Naive thymus-derived CD8-positive, alpha-beta T cell (primary cell): ENCODE measurements around the gene FSIP1. TPM values are rescaled to one million over a fixed set of nuclear protein-coding genes. Genes with fewer than 3 reads are reported as not detected.

ENCODE experiments used
- ATAC-seq, 2 donors: fragments of 150-1000 bp; cut with Tn5 transposase in 1 of 2; sonication (Bioruptor Pico), chemical (Tn5 transposase) in 1 of 2; 1 replicate in 1 of 2; 2 replicates in 1 of 2; pipeline ENCODE4 v1.10.0; 2021; ENCODE audit warnings: mild to moderate bottlenecking in 2 of 2, moderate library complexity in 2 of 2
- POLR2A ChIA-PET: fragments of 350-600 bp; sonication (Branson Sonifier 250); formaldehyde crosslinking; loops from one replicate; lab custom pipeline; 2021; ENCODE audit warnings: antibody characterized with exemption; lab: Charles Lee
- DNase-seq, 10 donors: peaks; one replicate each; pipeline versions ENCODE4 v3.0.0 to v3.0.0-alpha.2; 2020 to 2022
- H3K27ac Mint-ChIP-seq, 10 donors: one replicate each; pipeline ENCODE4 v1.8.0; 2020 to 2022; ENCODE audit warnings: mild to moderate bottlenecking in 10 of 10, mixed read lengths in 10 of 10, moderate library complexity in 4 of 10, inconsistent platforms in 1 of 10
- H3K27me3 Mint-ChIP-seq, 5 donors: one replicate each; pipeline ENCODE4 v1.8.0; 2021 to 2022; ENCODE audit warnings: mixed read lengths in 5 of 5
- H3K36me3 Mint-ChIP-seq, 3 donors: one replicate each; pipeline ENCODE4 v1.8.0; 2020 to 2022; ENCODE audit warnings: mixed read lengths in 3 of 3, mild to moderate bottlenecking in 2 of 3, inconsistent platforms in 1 of 3
- H3K4me1 Mint-ChIP-seq, 4 donors: one replicate each; pipeline ENCODE4 v1.8.0; 2021 to 2022; ENCODE audit warnings: mixed read lengths in 4 of 4
- H3K4me3 Mint-ChIP-seq, 10 donors: one replicate each; pipeline ENCODE4 v1.8.0; 2020 to 2022; ENCODE audit warnings: mild to moderate bottlenecking in 10 of 10, mixed read lengths in 10 of 10, moderate library complexity in 6 of 10, inconsistent platforms in 1 of 10
- H3K9me3 Mint-ChIP-seq, 9 donors: one replicate each; pipeline ENCODE4 v1.8.0; 2020 to 2022; ENCODE audit warnings: mixed read lengths in 9 of 9, mild to moderate bottlenecking in 3 of 9, inconsistent platforms in 1 of 9, moderate library complexity in 1 of 9
- polyA plus RNA-seq, 3 donors: library from polyadenylated mRNA; unstranded; fragments of 300-500 nt; fragmentation: Illumina TruSeq; gene quantifications; one replicate each; pipeline ENCODE4 v1.2.3, GENCODE V29; 2021
- total RNA-seq, 8 experiments: library from RNA in 2 of 8; stranded (reverse) in 2 of 8; gene quantifications; one replicate each; pipeline ENCODE4 v1.2.3 and lab custom pipeline; 2021 to 2026

The FSIP1 gene
- total and polyA plus RNA-seq, 5 experiments from 2014 or later = 0.30 to 0.85 (median 0.49) TPM; not detected in 1

GRCh38 chr15:39729500-39729899, 53.1 kb downstream of the FSIP1 start:
- peaks cover 0 to 15% (median 9%) of the 10 kb centered on the region in 5 donors for H3K27me3 Mint-ChIP-seq
- H3K36me3 Mint-ChIP-seq = no peaks in the 10 kb centered on the region
- ATAC-seq = no peak
- no peak for DNase-seq
- no peaks in the 10 kb centered on the region for H3K9me3 Mint-ChIP-seq
- H3K4me3 Mint-ChIP-seq = no peak overlapping the region
- POLR2A ChIA-PET = no interaction called here
- no peaks in the 10 kb centered on the region for H3K4me1 Mint-ChIP-seq
- H3K27ac Mint-ChIP-seq = no peak overlapping the region

GRCh38 chr15:39728845-39729244, 53.8 kb downstream of the FSIP1 start:
- H3K27ac Mint-ChIP-seq = no peak overlapping the region
- H3K4me3 Mint-ChIP-seq = no peak overlapping the region
- POLR2A ChIA-PET = no interaction called here
- H3K27me3 Mint-ChIP-seq = peaks cover 0 to 15% (median 9%) of the 10 kb centered on the region in 5 donors
- DNase-seq (no peak), ATAC-seq (no peak)
- H3K36me3 Mint-ChIP-seq = no peaks in the 10 kb centered on the region
- H3K9me3 Mint-ChIP-seq = no peaks in the 10 kb centered on the region
- H3K4me1 Mint-ChIP-seq = no peaks in the 10 kb centered on the region

GRCh38 chr15:39721893-39722292, 60.7 kb downstream of the FSIP1 start:
- H3K27ac Mint-ChIP-seq = no peak overlapping the region
- H3K27me3 Mint-ChIP-seq = peaks cover 0 to 6% (median 0%) of the 10 kb centered on the region in 5 donors
- DNase-seq = no peak
- H3K4me3 Mint-ChIP-seq = no peak overlapping the region
- H3K36me3 Mint-ChIP-seq = no peaks in the 10 kb centered on the region
- POLR2A ChIA-PET = no interaction called here
- peaks cover 0 to 8% (median 2%) of the 10 kb centered on the region in 4 donors for H3K4me1 Mint-ChIP-seq
- no peaks in the 10 kb centered on the region for H3K9me3 Mint-ChIP-seq
- ATAC-seq = no peak

- DNase-seq (no peak), ATAC-seq (no peak)
- H3K36me3 Mint-ChIP-seq = no peaks in the 10 kb centered on the region
- H3K9me3 Mint-ChIP-seq = no peaks in the 10 kb centered on the region
- POLR2A ChIA-PET = no interaction called here
- peaks cover 0 to 8% (median 2%) of the 10 kb centered on the region in 4 donors for H3K4me1 Mint-ChIP-seq
- H3K27ac Mint-ChIP-seq = no peak overlapping the region
- peaks cover 0 to 6% (median 0%) of the 10 kb centered on the region in 5 donors for H3K27me3 Mint-ChIP-seq
- no peak overlapping the region for H3K4me3 Mint-ChIP-seq
Measured at GRCh38 chr15:39720621-39721611, 61.7 kb downstream of the FSIP1 start.

GRCh38 chr15:39720081-39720480, 62.6 kb downstream of the FSIP1 start:
- Mint-ChIP-seq H3K27me3 (peaks cover 0 to 3% (median 0%) of the 10 kb centered on the region in 5 donors), H3K27ac (no peak overlapping the region), H3K36me3 (no peaks in the 10 kb centered on the region), H3K4me3 (no peak overlapping the region), H3K9me3 (no peaks in the 10 kb centered on the region), H3K4me1 (peaks cover 0 to 8% (median 2%) of the 10 kb centered on the region in 4 donors)
- ATAC-seq (no peak), DNase-seq (no peak)
- POLR2A ChIA-PET = no interaction called here

- DNase-seq (no peak), ATAC-seq (no peak)
- Mint-ChIP-seq H3K36me3 (no peaks in the 10 kb centered on the region), H3K27me3 (peaks cover 0 to 1% (median 0%) of the 10 kb centered on the region in 5 donors), H3K4me1 (peaks cover 0 to 8% (median 2%) of the 10 kb centered on the region in 4 donors), H3K9me3 (no peaks in the 10 kb centered on the region), H3K4me3 (no peak overlapping the region), H3K27ac (no peak overlapping the region)
- POLR2A ChIA-PET = no interaction called here
Measured at GRCh38 chr15:39719109-39719508, 63.5 kb downstream of the FSIP1 start.

GRCh38 chr15:39717134-39717533, 65.5 kb downstream of the FSIP1 start:
- peaks cover 0 to 8% (median 2%) of the 10 kb centered on the region in 4 donors for H3K4me1 Mint-ChIP-seq
- H3K27me3 Mint-ChIP-seq = no peaks in the 10 kb centered on the region
- H3K4me3 Mint-ChIP-seq = no peak overlapping the region
- DNase-seq (no peak), ATAC-seq (no peak)
- no peaks in the 10 kb centered on the region for H3K36me3 Mint-ChIP-seq
- H3K27ac Mint-ChIP-seq = no peak overlapping the region
- no peaks in the 10 kb centered on the region for H3K9me3 Mint-ChIP-seq
- POLR2A ChIA-PET = no interaction called here

- POLR2A ChIA-PET = no interaction called here
- H3K4me1 Mint-ChIP-seq = no peaks in the 10 kb centered on the region
Measured at GRCh38 chr15:39714251-39714650, 68.4 kb downstream of the FSIP1 start.

GRCh38 chr15:39713846-39714245, 68.8 kb downstream of the FSIP1 start:
- Mint-ChIP-seq H3K4me3 (no peak overlapping the region), H3K27ac (no peak overlapping the region), H3K9me3 (no peaks in the 10 kb centered on the region), H3K4me1 (no peaks in the 10 kb centered on the region), H3K36me3 (peaks cover 0 to 2% (median 0%) of the 10 kb centered on the region in 3 donors), H3K27me3 (no peaks in the 10 kb centered on the region)
- ATAC-seq (no peak), DNase-seq (no peak)
- POLR2A ChIA-PET = no interaction called here

More at GRCh38 chr15:39714251-39714650, 68.4 kb downstream of the FSIP1 start:
- no peaks in the 10 kb centered on the region for H3K9me3 Mint-ChIP-seq
- H3K27me3 Mint-ChIP-seq = no peaks in the 10 kb centered on the region
- ATAC-seq (no peak), DNase-seq (no peak)
- no peak overlapping the region for H3K4me3 Mint-ChIP-seq
- H3K27ac Mint-ChIP-seq = no peak overlapping the region
- peaks cover 0 to 2% (median 0%) of the 10 kb centered on the region in 3 donors for H3K36me3 Mint-ChIP-seq

GRCh38 chr15:39710681-39711080, 72.0 kb downstream of the FSIP1 start:
- Mint-ChIP-seq H3K9me3 (no peaks in the 10 kb centered on the region), H3K27me3 (no peaks in the 10 kb centered on the region), H3K4me3 (no peak overlapping the region), H3K4me1 (no peaks in the 10 kb centered on the region), H3K27ac (no peak overlapping the region), H3K36me3 (peaks cover 0 to 2% (median 0%) of the 10 kb centered on the region in 3 donors)
- POLR2A ChIA-PET = no interaction called here
- no peak for ATAC-seq
- no peak for DNase-seq

GRCh38 chr15:39709941-39710340, 72.7 kb downstream of the FSIP1 start:
- H3K27me3 Mint-ChIP-seq = no peaks in the 10 kb centered on the region
- no peak overlapping the region for H3K27ac Mint-ChIP-seq
- H3K4me1 Mint-ChIP-seq = no peaks in the 10 kb centered on the region
- ATAC-seq (no peak), DNase-seq (no peak)
- no peaks in the 10 kb centered on the region for H3K9me3 Mint-ChIP-seq
- H3K4me3 Mint-ChIP-seq = no peak overlapping the region
- POLR2A ChIA-PET = no interaction called here
- peaks cover 0 to 2% (median 0%) of the 10 kb centered on the region in 3 donors for H3K36me3 Mint-ChIP-seq

- Mint-ChIP-seq H3K9me3 (no peaks in the 10 kb centered on the region), H3K4me3 (no peak overlapping the region), H3K27ac (no peak overlapping the region), H3K36me3 (peaks cover 0 to under 1% (median 0%) of the 10 kb centered on the region in 3 donors), H3K27me3 (no peaks in the 10 kb centered on the region), H3K4me1 (no peaks in the 10 kb centered on the region)
- ATAC-seq (no peak), DNase-seq (no peak)
- POLR2A ChIA-PET = no interaction called here
Measured at GRCh38 chr15:39706206-39706605, 76.4 kb downstream of the FSIP1 start.

GRCh38 chr15:39704689-39705088, 78.0 kb downstream of the FSIP1 start:
- DNase-seq (no peak), ATAC-seq (no peak)
- Mint-ChIP-seq H3K4me1 (no peaks in the 10 kb centered on the region), H3K36me3 (no peaks in the 10 kb centered on the region), H3K27ac (no peak overlapping the region), H3K4me3 (no peak overlapping the region), H3K27me3 (peaks cover 0 to 1% (median 0%) of the 10 kb centered on the region in 5 donors), H3K9me3 (no peaks in the 10 kb centered on the region)
- POLR2A ChIA-PET = no interaction called here
